PC-9 (cell line): Measurements from ENCODE around the gene NR5A1. TPM values are rescaled to one million over a fixed set of nuclear protein-coding genes. Genes with fewer than 3 reads are reported as not detected.

Experiments
- BruUV-seq: library from RNA; stranded (reverse); fragments of 400-500 nt; replicated peaks from 2 replicates; lab custom pipeline; 2021; lab: Mats Ljungman, UMichigan
- CTCF ChIA-PET: fragments of 300-600 bp; sonication (Branson Sonifier 250); formaldehyde crosslinking; loops from one replicate; lab custom pipeline; 2022; ENCODE audit warnings: antibody characterized with exemption; lab: Charles Lee
- POLR2A ChIA-PET: fragments of 300-600 bp; sonication (Branson Sonifier 250); formaldehyde crosslinking; loops from one replicate; lab custom pipeline; 2022; ENCODE audit warnings: antibody characterized with exemption; ENCODE audit not compliant: unreplicated experiment; lab: Charles Lee
- DNase-seq, 2 experiments: peaks; one replicate each; pipeline versions ENCODE4 v3.0.0 to v3.0.0-alpha.2; 2015 to 2022; ENCODE audit warnings: mixed read lengths in 1 of 2
- H2AFZ ChIP-seq: fragments of 200-600 bp; sonication (generic); 2 replicates; pipeline ENCODE4 v1.8.1; 2017; ENCODE audit warnings: antibody characterized with exemption
- H3F3A ChIP-seq: fragments of 200-600 bp; sonication (generic); 2 replicates; pipeline ENCODE4 v1.8.1; 2017; ENCODE audit warnings: antibody characterized with exemption, mild to moderate bottlenecking, low read depth; ENCODE audit not compliant: insufficient read depth
- H3K27ac ChIP-seq: fragments of 200-600 bp; sonication (generic); 2 replicates; pipeline ENCODE4 v1.6.1; 2016; ENCODE audit warnings: mixed run types
- H3K27me3 ChIP-seq: fragments of 200-600 bp; sonication (generic); 2 replicates; pipeline ENCODE4 v1.6.1; 2016; ENCODE audit warnings: low read depth, mixed run types; ENCODE audit not compliant: insufficient read depth
- H3K36me3 ChIP-seq: fragments of 200-600 bp; sonication (generic); 2 replicates; pipeline ENCODE4 v1.6.1; 2016; ENCODE audit warnings: low read depth, mixed run types
- H3K4me1 ChIP-seq: fragments of 200-600 bp; sonication (generic); replicated peaks from 2 replicates; pipeline ENCODE4 v1.6.1; 2016; ENCODE audit warnings: mixed run types; ENCODE audit not compliant: insufficient read depth
- H3K4me2 ChIP-seq: fragments of 200-600 bp; sonication (generic); 2 replicates; pipeline ENCODE4 v1.6.1; 2017; ENCODE audit warnings: mixed run types
- H3K4me3 ChIP-seq: fragments of 200-600 bp; sonication (generic); 2 replicates; pipeline ENCODE4 v1.6.1; 2016; ENCODE audit warnings: mixed run types
- H3K79me2 ChIP-seq: fragments of 200-600 bp; sonication (generic); 2 replicates; pipeline ENCODE4 v1.6.1; 2017; ENCODE audit warnings: low read depth, mixed run types
- H3K9me2 ChIP-seq: fragments of 200-600 bp; sonication (generic); 2 replicates; pipeline ENCODE4 v1.8.1; 2017; ENCODE audit warnings: mild to moderate bottlenecking; ENCODE audit not compliant: insufficient read depth
- H3K9me3 ChIP-seq: fragments of 200-600 bp; sonication (generic); 2 replicates; pipeline ENCODE4 v1.8.1; 2016; ENCODE audit warnings: low read depth; ENCODE audit not compliant: insufficient read depth
- H4K20me1 ChIP-seq: fragments of 200-600 bp; sonication (generic); 2 replicates; pipeline ENCODE4 v1.8.1; 2017; ENCODE audit not compliant: insufficient read depth
- CTCF ChIP-seq: fragments of 200-600 bp; sonication (generic); conservative IDR thresholded peaks from 2 replicates; pipeline ENCODE4 v1.6.1; 2017; ENCODE audit warnings: mixed run types, antibody characterized with exemption, mild to moderate bottlenecking, moderate library complexity
- EZH2 ChIP-seq: fragments of 200-600 bp; sonication (generic); IDR thresholded peaks from 2 replicates; pipeline ENCODE4 v1.8.0; 2017; ENCODE audit warnings: antibody characterized with exemption, low read depth
- intact Hi-C: fragments of 100-400 bp; cut with micrococcal nuclease; formaldehyde crosslinking; loops from one replicate; pipeline ENCODE4 v1.10.0; 2022; ENCODE audit not compliant: unreplicated experiment
- total RNA-seq: library from RNA; stranded (reverse); gene quantifications from 2 replicates; pipeline ENCODE4 v1.2.3, GENCODE V29; 2021

Gene NR5A1
- total RNA-seq, 1 experiment from 2014 or later = 0.15 TPM

- Histone ChIP-seq H3F3A (no peaks in the 10 kb centered on the region), H3K4me3 (no peak overlapping the region), H3K27ac (no peak overlapping the region), H2AFZ (no peak overlapping the region), H3K79me2 (no peaks in the 10 kb centered on the region), H3K4me1 (no peaks in the 10 kb centered on the region), H3K4me2 (no peak overlapping the region), H4K20me1 (no peaks in the 10 kb centered on the region), H3K9me2 (no peaks in the 10 kb centered on the region), H3K36me3 (0 out of 2 replicates have a peak, but pooled peaks cover 15% of the 10 kb centered on the region), H3K27me3 (no peaks in the 10 kb centered on the region), H3K9me3 (no peaks in the 10 kb centered on the region)
- DNase-seq = no peak
- intact Hi-C loops = loop anchor here (10.0 kb wide), 1 partner anchor 993 kb away; no protein-coding TSS in a partner anchor
- ChIA-PET CTCF (interaction anchor here (0.6 kb wide), 1 partner anchor 119 kb away, joined by 6 read pairs; no protein-coding TSS in a partner anchor), POLR2A (no interaction called here)
- BruUV-seq = no TSS peak
- no peak for TF ChIP-seq EZH2
- TF ChIP-seq CTCF = no peak
These were observed 30.7 kb upstream of the NR5A1 start for GRCh38 chr9:124537926-124538325.

DNA sequence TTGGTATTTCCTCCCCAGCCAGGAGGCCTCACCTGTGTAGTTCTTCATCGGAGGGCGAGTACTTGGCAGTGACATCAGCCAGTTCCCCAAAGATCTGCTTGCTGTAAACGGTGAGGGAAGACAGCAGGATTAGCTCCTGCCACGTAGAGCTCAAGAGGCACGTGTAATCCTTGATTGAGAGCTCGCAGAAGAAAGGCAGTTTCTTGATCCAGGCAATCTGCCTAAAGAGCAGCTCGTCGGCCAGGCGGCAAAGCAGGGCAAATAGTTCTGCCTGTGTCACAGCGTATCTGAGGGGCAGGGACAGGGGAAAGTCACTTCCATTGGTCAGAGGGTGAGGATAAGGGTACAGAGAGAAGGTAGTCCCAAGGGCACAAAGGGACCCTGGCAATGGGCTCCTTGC is 28.6 kb upstream of the NR5A1 start:
- no peak overlapping the region for H2AFZ ChIP-seq
- H3K9me3 ChIP-seq = no peaks in the 10 kb centered on the region
- intact Hi-C loops = loop anchor here (1.0 to 10.0 kb wide), 2 partner anchors 117 to 991 kb away; no protein-coding TSS in a partner anchor
- no peak for DNase-seq
- no peaks in the 10 kb centered on the region for H3K4me1 ChIP-seq
- no peak overlapping the region for H3K4me3 ChIP-seq
- no TSS peak for BruUV-seq
- no peak overlapping the region for H3K4me2 ChIP-seq
- H3K9me2 ChIP-seq = no peaks in the 10 kb centered on the region
- no peaks in the 10 kb centered on the region for H3K79me2 ChIP-seq
- no peak for TF ChIP-seq EZH2
- no peak for TF ChIP-seq CTCF
- H3K36me3 ChIP-seq = 0 out of 2 replicates have a peak, but pooled peaks cover 15% of the 10 kb centered on the region
- ChIA-PET CTCF (interaction anchor here (0.5 to 1.8 kb wide), 5 partner anchors 9 to 1357 kb away, joined by 3 to 22 read pairs (median 3); partner anchors contain the start of gene PSMB7), POLR2A (no interaction called here)
- no peak overlapping the region for H3K27ac ChIP-seq
- H4K20me1 ChIP-seq = no peaks in the 10 kb centered on the region
- H3F3A ChIP-seq = no peaks in the 10 kb centered on the region
- no peaks in the 10 kb centered on the region for H3K27me3 ChIP-seq

GRCh38 chr9:124532897-124533296 is 25.7 kb upstream of the NR5A1 start:
- H3K9me2 ChIP-seq = no peaks in the 10 kb centered on the region
- peaks cover 14% of the 10 kb centered on the region for H3K4me1 ChIP-seq
- no peak overlapping the region for H3K27ac ChIP-seq
- ChIA-PET CTCF (no interaction called here), POLR2A (no interaction called here)
- H4K20me1 ChIP-seq = no peaks in the 10 kb centered on the region
- no peaks in the 10 kb centered on the region for H3K79me2 ChIP-seq
- no peak overlapping the region for H3K4me2 ChIP-seq
- H3F3A ChIP-seq = peaks cover 10% of the 10 kb centered on the region
- no peaks in the 10 kb centered on the region for H3K27me3 ChIP-seq
- 0 out of 2 replicates have a peak, but pooled peaks cover 10% of the 10 kb centered on the region for H3K36me3 ChIP-seq
- no peaks in the 10 kb centered on the region for H3K9me3 ChIP-seq
- no TSS peak for BruUV-seq
- intact Hi-C loops = loop anchor here (10.0 kb wide), 1 partner anchor 988 kb away; no protein-coding TSS in a partner anchor
- H3K4me3 ChIP-seq = no peak overlapping the region
- TF ChIP-seq CTCF (no peak), EZH2 (no peak)
- no peak overlapping the region for H2AFZ ChIP-seq
- DNase-seq = no peak
